Testis (tissue), 3 donors: ENCODE measurements around the gene RGS13. TPM values are rescaled to one million over a fixed set of nuclear protein-coding genes. Genes with fewer than 3 reads are reported as not detected.

Source experiments
- DNase-seq: peaks from one replicate; pipeline ENCODE4 v3.0.0-alpha.2; 2019
- H3K27ac ChIP-seq, 2 donors: fragments of 200-600 bp; sonication (generic); one replicate each; pipeline ENCODE4 v1.5.1; 2019
- H3K27me3 ChIP-seq: fragments of 200-600 bp; sonication (generic); one replicate; pipeline ENCODE4 v1.5.1; 2019
- H3K36me3 ChIP-seq: fragments of 200-600 bp; sonication (generic); one replicate; pipeline ENCODE4 v1.5.1; 2017; ENCODE audit warnings: low read depth; ENCODE audit errors: missing control alignments
- H3K4me1 ChIP-seq: fragments of 200-600 bp; sonication (generic); one replicate; pipeline ENCODE4 v1.5.1; 2019
- H3K4me3 ChIP-seq, 2 donors: fragments of 200-600 bp; sonication (generic); one replicate each; pipeline ENCODE4 v1.5.1; 2017 to 2019
- H3K9me3 ChIP-seq: fragments of 200-600 bp; sonication (generic); one replicate; pipeline ENCODE4 v1.5.1; 2017
- POLR2A ChIP-seq: fragments of 450-650 bp; IDR thresholded peaks from one replicate; pipeline ENCODE4 v1.6.1; 2017; ENCODE audit warnings: antibody characterized with exemption, mild to moderate bottlenecking, moderate library complexity
- WGBS, 2 donors: methylation state at CpG; one replicate each; pipeline ENCODE4 v1.1.5; 2018; 5-methylcytosine and 5-hydroxymethylcytosine counted together
- intact Hi-C: fragments of 100-400 bp; cut with DNase I; formaldehyde crosslinking; loops from one replicate; pipeline ENCODE4 v1.15.1; 2023; ENCODE audit warnings: low total_unique reads
- polyA plus RNA-seq: library from polyadenylated mRNA; stranded (reverse); fragments of 350-450 nt; fragmentation: Illumina TruSeq; extraction: RNeasy Lipid Tissue Mini Kit (QIAGEN cat#74804); gene quantifications from one replicate; pipeline ENCODE4 v1.2.3, GENCODE V29; 2014; ENCODE audit warnings: low read depth, low replicate concordance; ENCODE audit not compliant: insufficient read depth
- total RNA-seq, 2 donors: library from RNA; depleted of rRNA; stranded (reverse); fragments of >200 nt; gene quantifications; one replicate each; pipeline ENCODE4 v1.2.3, GENCODE V29; 2016
- TF ChIP-seq, protein P1 (sequence below), 3 experiments: fragments of 450-650 bp in 2 of 3; fragments of 200-600 bp in 1 of 3; sonication (generic) in 1 of 3; IDR thresholded peaks; one replicate each; pipeline ENCODE4 v1.5.1; 2016 to 2019; ENCODE audit warnings: antibody characterized with exemption in 3 of 3, mild to moderate bottlenecking in 2 of 3, moderate library complexity in 1 of 3

RGS13 gene
- total and polyA plus RNA-seq, 3 donors from 2014 or later = 0.25 TPM; not detected in 2

DNA sequence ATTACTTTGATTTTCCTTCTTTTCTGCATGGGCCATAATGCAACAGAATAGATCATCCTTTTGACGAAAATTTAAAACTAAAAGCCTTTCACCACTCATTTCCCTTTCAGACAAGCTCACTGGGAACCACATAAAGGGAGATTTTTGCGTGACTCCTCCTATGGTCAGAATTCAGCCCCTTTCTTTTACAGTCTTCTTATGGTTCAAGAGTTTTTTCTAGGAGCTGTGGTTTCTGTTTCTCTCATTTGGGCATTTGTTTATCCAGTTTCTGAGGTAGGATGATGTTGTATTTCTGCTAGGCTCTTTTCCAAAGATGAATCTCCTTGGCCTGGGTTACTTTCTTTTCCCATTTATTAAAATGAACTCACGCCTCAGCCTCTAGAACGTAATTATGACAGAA lies 43.4 kb upstream of the RGS13 start:
- intact Hi-C loops = no loop called here
- Histone ChIP-seq H3K4me3 (no peak overlapping the region), H3K27me3 (no peaks in the 10 kb centered on the region), H3K9me3 (no peaks in the 10 kb centered on the region), H3K4me1 (no peaks in the 10 kb centered on the region), H3K27ac (no peak overlapping the region), H3K36me3 (no peaks in the 10 kb centered on the region)
- TF ChIP-seq POLR2A = no peak
- TF ChIP-seq, protein P1, sequence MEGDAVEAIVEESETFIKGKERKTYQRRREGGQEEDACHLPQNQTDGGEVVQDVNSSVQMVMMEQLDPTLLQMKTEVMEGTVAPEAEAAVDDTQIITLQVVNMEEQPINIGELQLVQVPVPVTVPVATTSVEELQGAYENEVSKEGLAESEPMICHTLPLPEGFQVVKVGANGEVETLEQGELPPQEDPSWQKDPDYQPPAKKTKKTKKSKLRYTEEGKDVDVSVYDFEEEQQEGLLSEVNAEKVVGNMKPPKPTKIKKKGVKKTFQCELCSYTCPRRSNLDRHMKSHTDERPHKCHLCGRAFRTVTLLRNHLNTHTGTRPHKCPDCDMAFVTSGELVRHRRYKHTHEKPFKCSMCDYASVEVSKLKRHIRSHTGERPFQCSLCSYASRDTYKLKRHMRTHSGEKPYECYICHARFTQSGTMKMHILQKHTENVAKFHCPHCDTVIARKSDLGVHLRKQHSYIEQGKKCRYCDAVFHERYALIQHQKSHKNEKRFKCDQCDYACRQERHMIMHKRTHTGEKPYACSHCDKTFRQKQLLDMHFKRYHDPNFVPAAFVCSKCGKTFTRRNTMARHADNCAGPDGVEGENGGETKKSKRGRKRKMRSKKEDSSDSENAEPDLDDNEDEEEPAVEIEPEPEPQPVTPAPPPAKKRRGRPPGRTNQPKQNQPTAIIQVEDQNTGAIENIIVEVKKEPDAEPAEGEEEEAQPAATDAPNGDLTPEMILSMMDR (IDR thresholded peaks at IDR 0.05) = no peak
- 73 to 75% methylated on average over 4 of the region's 4 CpGs for WGBS, 2 donors
- no peak for DNase-seq

DNA sequence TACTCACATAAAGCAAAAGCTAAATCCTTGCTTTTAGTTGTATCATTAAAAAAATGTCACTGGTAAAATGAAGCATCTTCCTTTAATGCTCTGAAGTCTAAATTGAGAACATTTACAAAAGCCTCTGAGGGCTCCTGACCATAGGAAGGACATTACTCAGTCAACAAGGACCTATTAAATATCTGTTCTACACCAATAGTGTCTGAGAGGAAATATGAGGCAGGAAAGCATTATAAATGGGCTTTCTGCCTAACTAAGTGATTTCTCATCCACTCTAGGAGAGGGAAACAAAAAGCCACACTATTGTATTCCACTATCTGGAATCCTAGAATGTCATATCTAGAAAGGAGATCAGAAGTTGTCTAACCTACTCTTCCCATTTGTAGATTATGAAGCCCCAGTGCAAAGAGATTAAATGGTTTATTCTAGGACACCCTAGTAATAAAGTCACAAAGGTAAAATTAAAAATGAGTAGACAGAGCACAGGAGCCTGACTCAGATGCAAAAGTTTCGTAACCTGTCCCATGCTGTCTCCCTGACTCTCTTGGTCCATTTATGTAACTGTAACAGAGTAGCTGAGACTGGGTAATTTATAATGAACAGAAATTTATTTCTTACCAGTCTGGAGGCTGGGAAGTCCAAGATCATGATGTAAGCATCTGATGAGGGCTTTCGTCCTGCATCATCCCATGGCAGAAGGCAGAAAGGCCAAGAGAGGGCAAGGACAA lies 42.8 kb upstream of the RGS13 start:
- no peak for TF ChIP-seq POLR2A
- TF ChIP-seq, protein P1 (IDR thresholded peaks at IDR 0.05) = no peak
- Histone ChIP-seq H3K36me3 (no peaks in the 10 kb centered on the region), H3K27ac (no peak overlapping the region), H3K4me3 (no peak overlapping the region), H3K9me3 (no peaks in the 10 kb centered on the region), H3K27me3 (no peaks in the 10 kb centered on the region), H3K4me1 (no peaks in the 10 kb centered on the region)
- no peak for DNase-seq
- 89 to 91% methylated on average over 2 of the region's 2 CpGs for WGBS, 2 donors
- intact Hi-C loops = no loop called here

- Histone ChIP-seq H3K36me3 (no peaks in the 10 kb centered on the region), H3K27me3 (no peaks in the 10 kb centered on the region), H3K9me3 (no peaks in the 10 kb centered on the region), H3K4me1 (no peaks in the 10 kb centered on the region), H3K27ac (no peak overlapping the region), H3K4me3 (no peak overlapping the region)
- TF ChIP-seq, protein P1 (IDR thresholded peaks at IDR 0.05) = no peak
- TF ChIP-seq POLR2A = no peak
- WGBS, 2 donors = 55 to 61% methylated on average over 3 of the region's 3 CpGs
- intact Hi-C loops = no loop called here
- DNase-seq = no peak
Observed at GRCh38 chr1:192595299-192595698, 40.6 kb upstream of the RGS13 start.

- TF ChIP-seq POLR2A = no peak
- TF ChIP-seq, protein P1 (IDR thresholded peaks at IDR 0.05) = no peak
- intact Hi-C loops = no loop called here
- Histone ChIP-seq H3K9me3 (no peaks in the 10 kb centered on the region), H3K36me3 (no peaks in the 10 kb centered on the region), H3K27ac (no peak overlapping the region), H3K4me3 (no peak overlapping the region), H3K4me1 (no peaks in the 10 kb centered on the region), H3K27me3 (no peaks in the 10 kb centered on the region)
- no peak for DNase-seq
- 83 to 93% methylated on average over 3 of the region's 3 CpGs for WGBS, 2 donors
Observed at GRCh38 chr1:192598589-192598988, 37.4 kb upstream of the RGS13 start.

DNA sequence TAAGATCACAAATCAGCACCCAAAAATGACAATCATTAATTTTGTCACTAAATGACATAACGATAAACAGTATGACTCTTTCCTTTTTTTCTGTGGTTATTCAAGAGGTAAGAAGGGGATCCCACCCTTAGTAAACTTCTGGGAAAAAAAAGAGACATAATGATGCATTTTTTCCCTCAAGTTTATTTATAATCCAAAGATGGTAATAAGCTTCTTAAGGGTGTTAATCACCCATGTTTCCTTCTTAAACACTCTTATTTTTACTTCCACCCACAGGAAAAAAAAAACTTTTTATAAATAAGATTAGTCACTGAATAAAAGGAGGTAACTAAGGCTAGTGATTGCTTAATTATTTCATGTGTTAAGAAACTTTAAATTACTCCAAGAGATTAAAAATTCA lies 35.7 kb upstream of the RGS13 start:
- no peak overlapping the region for H3K27ac ChIP-seq
- no peaks in the 10 kb centered on the region for H3K27me3 ChIP-seq
- DNase-seq = no peak
- no peaks in the 10 kb centered on the region for H3K4me1 ChIP-seq
- H3K36me3 ChIP-seq = no peaks in the 10 kb centered on the region
- WGBS, 2 donors = 91 to 92% methylated on average over 1 of the region's 1 CpG
- intact Hi-C loops = loop anchor here (10.0 kb wide), 1 partner anchor 125 kb away; no protein-coding TSS in a partner anchor
- H3K4me3 ChIP-seq = no peak overlapping the region
- TF ChIP-seq, protein P1 (IDR thresholded peaks at IDR 0.05) = no peak
- no peak for TF ChIP-seq POLR2A
- no peaks in the 10 kb centered on the region for H3K9me3 ChIP-seq
